ENCODE data around the gene PIP4K2B.

- no peak for TF ChIP-seq POLR2AphosphoS5 (IDR thresholded peaks at IDR 0.05)
- TF ChIP-seq, protein P1, sequence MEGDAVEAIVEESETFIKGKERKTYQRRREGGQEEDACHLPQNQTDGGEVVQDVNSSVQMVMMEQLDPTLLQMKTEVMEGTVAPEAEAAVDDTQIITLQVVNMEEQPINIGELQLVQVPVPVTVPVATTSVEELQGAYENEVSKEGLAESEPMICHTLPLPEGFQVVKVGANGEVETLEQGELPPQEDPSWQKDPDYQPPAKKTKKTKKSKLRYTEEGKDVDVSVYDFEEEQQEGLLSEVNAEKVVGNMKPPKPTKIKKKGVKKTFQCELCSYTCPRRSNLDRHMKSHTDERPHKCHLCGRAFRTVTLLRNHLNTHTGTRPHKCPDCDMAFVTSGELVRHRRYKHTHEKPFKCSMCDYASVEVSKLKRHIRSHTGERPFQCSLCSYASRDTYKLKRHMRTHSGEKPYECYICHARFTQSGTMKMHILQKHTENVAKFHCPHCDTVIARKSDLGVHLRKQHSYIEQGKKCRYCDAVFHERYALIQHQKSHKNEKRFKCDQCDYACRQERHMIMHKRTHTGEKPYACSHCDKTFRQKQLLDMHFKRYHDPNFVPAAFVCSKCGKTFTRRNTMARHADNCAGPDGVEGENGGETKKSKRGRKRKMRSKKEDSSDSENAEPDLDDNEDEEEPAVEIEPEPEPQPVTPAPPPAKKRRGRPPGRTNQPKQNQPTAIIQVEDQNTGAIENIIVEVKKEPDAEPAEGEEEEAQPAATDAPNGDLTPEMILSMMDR (IDR thresholded peaks at IDR 0.05): no peak
- TF ChIP-seq EP300 (IDR thresholded peaks at IDR 0.05): no peak
- TF ChIP-seq POLR2A (IDR thresholded peaks at IDR 0.05): no peak
These were observed 79.3 kb downstream of the PIP4K2B start for GRCh38 chr17:38719943-38720641.

All from sigmoid colon (tissue), 4 donors.